Measurements from ENCODE around the gene KLHL24. TPM values are rescaled to one million over a fixed set of nuclear protein-coding genes. Genes with fewer than 3 reads are reported as not detected.

KLHL24 gene
- polyA plus RNA-seq, 1 donor from 2014 or later: 92.1 TPM

DNA sequence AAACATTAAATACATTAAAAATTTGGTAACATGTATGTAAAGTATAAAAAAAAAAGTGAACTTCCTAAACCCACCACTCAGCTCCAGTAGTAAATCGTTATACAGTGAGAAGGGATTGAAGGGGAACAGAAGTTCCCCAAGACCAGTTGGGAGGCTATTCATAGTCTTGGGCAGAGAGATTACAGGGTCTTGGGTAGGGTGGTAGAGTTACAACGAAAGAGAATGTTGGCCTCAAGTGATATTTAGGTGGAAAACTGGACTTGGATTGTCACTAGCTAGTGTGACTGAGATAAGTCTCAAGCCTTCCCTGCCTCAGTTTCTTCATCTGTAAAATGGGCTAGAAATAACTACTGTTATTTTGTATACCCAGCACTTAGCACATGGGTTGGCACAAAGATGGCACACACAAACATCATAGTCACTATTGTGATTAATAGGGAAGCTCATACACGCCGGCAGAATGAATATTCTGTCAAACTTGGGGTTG is 61.7 kb downstream of the KLHL24 start:
- Histone ChIP-seq H3K36me3 (ENCODE audit: insufficient read depth, low read length) (peaks cover 5% of the 10 kb centered on the region), H3K4me2 (ENCODE audit: low read length) (no peak overlapping the region), H3K27ac (ENCODE audit: low read length) (no peak overlapping the region), H3K4me3 (ENCODE audit: low read length) (peak overlapping the region; percentile 77), H4K20me1 (ENCODE audit: insufficient read depth) (peaks cover 3% of the 10 kb centered on the region), H3K79me2 (replicated peaks; ENCODE audit: insufficient read depth, low read length) (peaks cover 43% of the 10 kb centered on the region), H3F3A (ENCODE audit: insufficient read depth, low read length, poor library complexity, severe bottlenecking) (no peaks in the 10 kb centered on the region), H3K9me3 (ENCODE audit: low read length) (no peaks in the 10 kb centered on the region), H3K9me2 (ENCODE audit: insufficient read depth, low read length) (no peaks in the 10 kb centered on the region), H3K27me3 (ENCODE audit: insufficient read depth, low read depth, low read length) (no peaks in the 10 kb centered on the region), H2AFZ (ENCODE audit: low read depth, low read length) (peak overlapping the region; percentile 43), H3K9ac (ENCODE audit: low read length) (peak overlapping the region; percentile 88)
- TF ChIP-seq MXI1 (conservative IDR thresholded peaks at IDR 0.05; ENCODE audit: poor library complexity, severe bottlenecking) (no peak), EZH2 (IDR thresholded peaks at IDR 0.05; ENCODE audit: borderline replicate concordance, insufficient read depth, low read length, poor library complexity, severe bottlenecking) (no peak), SMC3 (conservative IDR thresholded peaks at IDR 0.05; ENCODE audit: poor library complexity) (no peak), TAF1 (IDR thresholded peaks at IDR 0.05; ENCODE audit: low read depth) (no peak), RAD21 (conservative IDR thresholded peaks at IDR 0.05) (no peak), POLR2AphosphoS5 (IDR thresholded peaks at IDR 0.05) (no peak), EP300 (conservative IDR thresholded peaks at IDR 0.05; ENCODE audit: poor library complexity, severe bottlenecking) (no peak)
- TF ChIP-seq, protein P1, sequence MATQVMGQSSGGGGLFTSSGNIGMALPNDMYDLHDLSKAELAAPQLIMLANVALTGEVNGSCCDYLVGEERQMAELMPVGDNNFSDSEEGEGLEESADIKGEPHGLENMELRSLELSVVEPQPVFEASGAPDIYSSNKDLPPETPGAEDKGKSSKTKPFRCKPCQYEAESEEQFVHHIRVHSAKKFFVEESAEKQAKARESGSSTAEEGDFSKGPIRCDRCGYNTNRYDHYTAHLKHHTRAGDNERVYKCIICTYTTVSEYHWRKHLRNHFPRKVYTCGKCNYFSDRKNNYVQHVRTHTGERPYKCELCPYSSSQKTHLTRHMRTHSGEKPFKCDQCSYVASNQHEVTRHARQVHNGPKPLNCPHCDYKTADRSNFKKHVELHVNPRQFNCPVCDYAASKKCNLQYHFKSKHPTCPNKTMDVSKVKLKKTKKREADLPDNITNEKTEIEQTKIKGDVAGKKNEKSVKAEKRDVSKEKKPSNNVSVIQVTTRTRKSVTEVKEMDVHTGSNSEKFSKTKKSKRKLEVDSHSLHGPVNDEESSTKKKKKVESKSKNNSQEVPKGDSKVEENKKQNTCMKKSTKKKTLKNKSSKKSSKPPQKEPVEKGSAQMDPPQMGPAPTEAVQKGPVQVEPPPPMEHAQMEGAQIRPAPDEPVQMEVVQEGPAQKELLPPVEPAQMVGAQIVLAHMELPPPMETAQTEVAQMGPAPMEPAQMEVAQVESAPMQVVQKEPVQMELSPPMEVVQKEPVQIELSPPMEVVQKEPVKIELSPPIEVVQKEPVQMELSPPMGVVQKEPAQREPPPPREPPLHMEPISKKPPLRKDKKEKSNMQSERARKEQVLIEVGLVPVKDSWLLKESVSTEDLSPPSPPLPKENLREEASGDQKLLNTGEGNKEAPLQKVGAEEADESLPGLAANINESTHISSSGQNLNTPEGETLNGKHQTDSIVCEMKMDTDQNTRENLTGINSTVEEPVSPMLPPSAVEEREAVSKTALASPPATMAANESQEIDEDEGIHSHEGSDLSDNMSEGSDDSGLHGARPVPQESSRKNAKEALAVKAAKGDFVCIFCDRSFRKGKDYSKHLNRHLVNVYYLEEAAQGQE (IDR thresholded peaks at IDR 0.05; ENCODE audit: borderline replicate concordance): no peak
- TF ChIP-seq, protein P2, sequence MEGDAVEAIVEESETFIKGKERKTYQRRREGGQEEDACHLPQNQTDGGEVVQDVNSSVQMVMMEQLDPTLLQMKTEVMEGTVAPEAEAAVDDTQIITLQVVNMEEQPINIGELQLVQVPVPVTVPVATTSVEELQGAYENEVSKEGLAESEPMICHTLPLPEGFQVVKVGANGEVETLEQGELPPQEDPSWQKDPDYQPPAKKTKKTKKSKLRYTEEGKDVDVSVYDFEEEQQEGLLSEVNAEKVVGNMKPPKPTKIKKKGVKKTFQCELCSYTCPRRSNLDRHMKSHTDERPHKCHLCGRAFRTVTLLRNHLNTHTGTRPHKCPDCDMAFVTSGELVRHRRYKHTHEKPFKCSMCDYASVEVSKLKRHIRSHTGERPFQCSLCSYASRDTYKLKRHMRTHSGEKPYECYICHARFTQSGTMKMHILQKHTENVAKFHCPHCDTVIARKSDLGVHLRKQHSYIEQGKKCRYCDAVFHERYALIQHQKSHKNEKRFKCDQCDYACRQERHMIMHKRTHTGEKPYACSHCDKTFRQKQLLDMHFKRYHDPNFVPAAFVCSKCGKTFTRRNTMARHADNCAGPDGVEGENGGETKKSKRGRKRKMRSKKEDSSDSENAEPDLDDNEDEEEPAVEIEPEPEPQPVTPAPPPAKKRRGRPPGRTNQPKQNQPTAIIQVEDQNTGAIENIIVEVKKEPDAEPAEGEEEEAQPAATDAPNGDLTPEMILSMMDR (IDR thresholded peaks at IDR 0.05; ENCODE audit: poor library complexity, severe bottlenecking): no peak

DNA sequence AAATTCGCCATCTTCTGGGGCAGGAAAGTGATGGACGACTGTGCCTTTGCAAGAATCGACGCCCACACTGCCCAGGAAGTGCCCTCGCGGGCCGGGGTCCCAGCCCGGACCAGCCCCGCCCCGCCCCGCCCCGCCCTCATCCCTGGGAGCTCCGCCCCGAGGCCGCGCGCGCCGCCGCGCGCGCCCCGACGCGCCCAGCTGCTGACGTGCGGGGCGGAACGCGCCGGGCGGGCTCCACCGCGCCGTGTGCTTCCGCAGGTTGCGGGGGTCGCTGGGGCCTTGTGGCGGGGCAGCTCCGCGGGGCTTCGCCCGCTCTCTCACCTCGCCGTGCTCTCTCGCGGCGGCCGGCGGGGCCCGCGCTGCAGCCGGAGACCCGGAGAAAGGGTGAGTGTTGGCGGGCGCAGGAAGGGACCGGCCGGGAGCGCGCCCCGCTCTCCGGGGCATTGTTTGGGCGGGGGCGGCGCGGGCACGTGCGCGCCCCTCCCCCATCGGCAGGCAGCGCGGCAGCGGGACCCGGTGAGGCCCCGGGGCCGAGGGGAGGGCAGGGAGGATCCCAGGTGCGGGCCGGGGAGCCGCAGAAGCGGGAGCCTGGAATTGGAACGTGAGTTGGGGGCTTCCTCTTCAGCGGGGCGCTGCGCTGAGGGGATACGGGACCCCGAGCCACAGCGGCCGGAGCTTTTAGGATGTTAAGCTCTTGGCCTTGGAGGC is 62.3 kb downstream of the KLHL24 start, which contains the start of gene YEATS2:
TSS of gene YEATS2 (plus strand) at position 188 of the 708 bp plus-strand sequence. CDS start 17,366 bp downstream, outside the sequence.
- Histone ChIP-seq H3K4me3 (ENCODE audit: low read length) (peak within 1 kb of the TSS; percentile 77), H3K9me3 (ENCODE audit: low read length) (no peaks in the 10 kb centered on the region), H3K79me2 (replicated peaks; ENCODE audit: insufficient read depth, low read length) (peaks cover 49% of the 10 kb centered on the region), H4K20me1 (ENCODE audit: insufficient read depth) (peaks cover 3% of the 10 kb centered on the region), H3K36me3 (ENCODE audit: insufficient read depth, low read length) (peaks cover 6% of the 10 kb centered on the region), H3F3A (ENCODE audit: insufficient read depth, low read length, poor library complexity, severe bottlenecking) (no peaks in the 10 kb centered on the region), H3K9me2 (ENCODE audit: insufficient read depth, low read length) (no peaks in the 10 kb centered on the region), H3K27ac (ENCODE audit: low read length) (peak within 1 kb of the TSS; percentile 84), H2AFZ (ENCODE audit: low read depth, low read length) (peak within 1 kb of the TSS; percentile 43), H3K9ac (ENCODE audit: low read length) (peak within 1 kb of the TSS; percentile 88), H3K27me3 (ENCODE audit: insufficient read depth, low read depth, low read length) (no peaks in the 10 kb centered on the region), H3K4me2 (ENCODE audit: low read length) (peak within 1 kb of the TSS; percentile 81)
- TF ChIP-seq, protein P2 (IDR thresholded peaks at IDR 0.05; ENCODE audit: poor library complexity, severe bottlenecking): no peak
- TF ChIP-seq EP300 (conservative IDR thresholded peaks at IDR 0.05; ENCODE audit: poor library complexity, severe bottlenecking) (peak; percentile 76), SMC3 (conservative IDR thresholded peaks at IDR 0.05; ENCODE audit: poor library complexity) (peak; percentile 49), EZH2 (IDR thresholded peaks at IDR 0.05; ENCODE audit: borderline replicate concordance, insufficient read depth, low read length, poor library complexity, severe bottlenecking) (no peak), POLR2AphosphoS5 (IDR thresholded peaks at IDR 0.05) (peak; percentile 86), MXI1 (conservative IDR thresholded peaks at IDR 0.05; ENCODE audit: poor library complexity, severe bottlenecking) (peak; percentile 96)
- TF ChIP-seq, protein P1 (IDR thresholded peaks at IDR 0.05; ENCODE audit: borderline replicate concordance): peak; percentile 29
